ENCODE measurements around the gene IL17RC. TPM values are rescaled to one million over a fixed set of nuclear protein-coding genes. Genes with fewer than 3 reads are reported as not detected.

Gene IL17RC
- total RNA-seq, 4 donors from 2014 or later = 26.3 to 99.3 (median 82.1) TPM

DNA sequence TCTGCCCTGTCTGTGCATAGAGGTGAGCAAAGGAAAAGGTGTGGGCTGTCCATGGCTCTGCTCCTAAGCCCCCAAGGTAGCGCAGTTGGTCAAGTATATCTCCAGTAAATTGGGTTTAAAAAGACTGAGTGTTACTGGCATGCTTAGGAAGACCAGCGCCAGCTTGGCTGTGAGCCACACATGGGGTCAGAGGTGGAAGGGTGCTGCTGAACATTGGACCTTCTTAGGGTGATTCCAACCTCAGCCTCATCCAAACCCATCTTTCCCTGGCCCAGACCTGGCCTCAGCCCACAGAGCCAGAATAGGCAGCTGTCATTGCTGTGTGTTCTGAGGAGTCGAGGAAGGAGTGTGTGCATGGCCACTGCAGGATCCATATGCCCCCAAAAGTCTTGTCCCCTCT lies 8.6 kb upstream of the IL17RC start:
- TF ChIP-seq, protein P1, sequence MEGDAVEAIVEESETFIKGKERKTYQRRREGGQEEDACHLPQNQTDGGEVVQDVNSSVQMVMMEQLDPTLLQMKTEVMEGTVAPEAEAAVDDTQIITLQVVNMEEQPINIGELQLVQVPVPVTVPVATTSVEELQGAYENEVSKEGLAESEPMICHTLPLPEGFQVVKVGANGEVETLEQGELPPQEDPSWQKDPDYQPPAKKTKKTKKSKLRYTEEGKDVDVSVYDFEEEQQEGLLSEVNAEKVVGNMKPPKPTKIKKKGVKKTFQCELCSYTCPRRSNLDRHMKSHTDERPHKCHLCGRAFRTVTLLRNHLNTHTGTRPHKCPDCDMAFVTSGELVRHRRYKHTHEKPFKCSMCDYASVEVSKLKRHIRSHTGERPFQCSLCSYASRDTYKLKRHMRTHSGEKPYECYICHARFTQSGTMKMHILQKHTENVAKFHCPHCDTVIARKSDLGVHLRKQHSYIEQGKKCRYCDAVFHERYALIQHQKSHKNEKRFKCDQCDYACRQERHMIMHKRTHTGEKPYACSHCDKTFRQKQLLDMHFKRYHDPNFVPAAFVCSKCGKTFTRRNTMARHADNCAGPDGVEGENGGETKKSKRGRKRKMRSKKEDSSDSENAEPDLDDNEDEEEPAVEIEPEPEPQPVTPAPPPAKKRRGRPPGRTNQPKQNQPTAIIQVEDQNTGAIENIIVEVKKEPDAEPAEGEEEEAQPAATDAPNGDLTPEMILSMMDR (IDR thresholded peaks at IDR 0.05; ENCODE audit: low read depth) = no peak

DNA sequence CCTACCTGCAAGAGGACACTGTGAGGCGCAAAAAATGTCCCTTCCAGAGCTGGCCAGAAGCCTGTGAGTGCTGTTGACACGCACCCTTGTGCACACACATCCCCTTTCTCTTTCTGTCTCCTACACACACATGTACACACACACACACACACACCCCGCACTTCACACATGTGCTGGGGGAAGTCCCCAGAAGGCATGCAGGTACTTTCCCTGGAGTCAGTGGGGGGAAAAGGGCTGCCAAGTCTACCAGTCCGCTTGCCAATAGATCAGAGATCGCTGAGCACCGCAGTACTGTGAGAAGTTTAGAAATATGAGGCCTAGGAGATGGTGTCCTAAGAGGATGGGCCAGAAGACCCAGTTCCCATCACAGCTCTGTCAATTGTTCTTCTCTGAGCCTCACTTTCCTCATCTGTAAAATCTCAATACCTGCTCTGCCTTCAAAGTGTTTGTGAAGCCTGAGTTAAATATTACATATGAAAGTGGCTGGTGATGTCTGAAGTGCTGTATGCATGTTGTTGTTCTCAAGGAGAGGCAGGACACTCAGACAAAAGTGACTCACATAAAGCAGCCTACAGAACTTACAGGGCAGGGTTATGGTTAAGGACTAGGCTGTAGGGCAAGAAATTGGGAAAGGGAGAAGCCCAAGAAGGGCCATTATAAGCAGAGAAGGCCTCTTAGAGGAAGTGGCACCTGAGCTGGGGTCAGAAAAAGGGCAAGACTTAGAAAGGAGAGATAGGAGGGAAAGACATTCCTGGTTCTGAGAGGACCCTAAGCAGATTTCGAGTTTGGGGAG lies 7.5 kb upstream of the IL17RC start:
- TF ChIP-seq, protein P1 (IDR thresholded peaks at IDR 0.05; ENCODE audit: low read depth) = no peak

DNA sequence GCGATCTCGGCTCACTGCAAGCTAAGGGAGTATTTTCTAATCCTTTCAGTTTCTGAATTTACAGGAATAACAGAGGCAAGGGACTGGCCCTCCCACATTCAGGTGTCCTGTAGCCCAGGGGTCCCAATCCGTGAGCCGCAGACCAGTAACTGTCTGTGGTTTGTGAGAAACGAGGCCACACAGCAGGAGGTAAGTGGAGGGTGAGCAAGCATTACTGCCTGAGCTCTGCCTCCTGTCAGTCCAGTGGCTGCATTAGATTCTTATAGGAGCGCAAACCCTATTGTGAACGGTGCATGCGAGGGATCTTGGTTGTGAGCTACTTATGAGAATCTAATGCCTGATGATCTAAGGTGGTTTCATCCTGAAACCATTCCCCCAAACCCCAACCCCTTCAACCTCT lies 5.0 kb upstream of the IL17RC start:
- TF ChIP-seq, protein P1 (IDR thresholded peaks at IDR 0.05; ENCODE audit: low read depth) = no peak

DNA sequence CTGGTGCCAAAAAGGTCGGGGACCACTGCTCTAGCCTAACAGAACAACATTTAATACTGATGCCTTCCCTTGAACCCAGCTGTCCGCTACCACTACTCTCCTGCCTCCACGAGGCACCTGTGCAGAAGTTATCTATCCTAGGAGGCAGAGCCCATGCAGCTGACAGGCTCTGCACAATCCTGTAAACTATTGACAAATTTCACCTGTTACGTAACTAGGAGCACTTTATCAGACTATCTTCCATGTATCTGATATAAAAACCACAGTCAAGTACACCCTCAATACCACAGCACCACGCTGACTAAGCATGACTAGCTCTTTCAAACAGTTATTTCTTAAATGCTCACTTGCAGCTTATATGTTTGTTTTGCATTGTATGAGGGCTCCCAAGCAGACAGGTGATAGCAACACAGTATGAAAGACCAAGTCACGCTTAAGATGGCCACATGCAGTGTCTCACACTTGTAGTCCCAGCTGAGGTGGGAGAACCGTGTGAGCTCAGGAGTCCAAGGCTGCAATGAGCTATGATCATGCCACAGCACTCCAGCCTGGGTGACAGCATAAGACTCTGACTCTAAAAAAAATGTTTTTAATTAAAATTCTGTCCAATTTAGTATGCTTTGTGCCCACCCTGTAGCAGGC lies 4.5 kb upstream of the IL17RC start:
- TF ChIP-seq, protein P1 (IDR thresholded peaks at IDR 0.05; ENCODE audit: low read depth) = no peak

DNA sequence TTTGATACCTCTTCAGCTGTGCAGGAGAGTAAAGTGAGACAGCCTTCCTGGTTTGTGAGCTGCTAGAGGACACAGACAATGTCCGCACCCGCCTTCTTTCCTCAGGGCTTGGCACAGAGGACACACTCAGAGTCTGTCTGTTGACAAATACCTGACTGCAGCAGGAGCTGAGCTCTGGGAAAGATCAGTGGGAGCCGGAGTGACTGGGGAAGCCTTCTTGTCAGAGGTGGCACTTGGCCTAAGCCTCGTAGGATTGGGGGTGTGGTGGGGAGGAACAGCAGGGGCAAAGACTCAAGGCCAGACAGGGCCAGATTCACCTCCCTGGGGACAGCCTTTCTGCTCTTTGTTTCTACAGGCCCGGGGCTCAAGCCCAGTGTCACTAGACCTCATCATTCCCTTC lies 3.3 kb upstream of the IL17RC start:
- TF ChIP-seq, protein P1 (IDR thresholded peaks at IDR 0.05; ENCODE audit: low read depth) = no peak

DNA sequence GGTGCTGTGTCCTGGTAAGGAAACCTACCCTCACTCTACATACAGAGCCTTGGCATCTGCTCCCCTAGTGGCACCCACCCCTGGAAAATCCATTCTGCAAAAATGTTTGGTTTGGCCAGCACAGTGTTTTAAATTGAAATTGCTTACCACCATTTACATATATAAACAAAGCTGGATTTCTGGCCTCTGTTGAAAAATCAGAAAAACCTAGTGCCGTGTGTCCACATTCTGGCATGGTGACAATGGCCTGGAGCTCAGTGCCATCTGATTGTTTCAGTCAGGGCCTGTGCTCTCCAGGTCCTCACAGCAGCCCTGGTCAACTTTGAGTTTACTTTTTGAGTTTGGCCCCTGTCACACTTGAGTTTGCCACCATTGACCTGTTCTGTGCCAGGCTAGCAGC lies 2.9 kb upstream of the IL17RC start:
- TF ChIP-seq, protein P1 (IDR thresholded peaks at IDR 0.05; ENCODE audit: low read depth) = no peak

DNA sequence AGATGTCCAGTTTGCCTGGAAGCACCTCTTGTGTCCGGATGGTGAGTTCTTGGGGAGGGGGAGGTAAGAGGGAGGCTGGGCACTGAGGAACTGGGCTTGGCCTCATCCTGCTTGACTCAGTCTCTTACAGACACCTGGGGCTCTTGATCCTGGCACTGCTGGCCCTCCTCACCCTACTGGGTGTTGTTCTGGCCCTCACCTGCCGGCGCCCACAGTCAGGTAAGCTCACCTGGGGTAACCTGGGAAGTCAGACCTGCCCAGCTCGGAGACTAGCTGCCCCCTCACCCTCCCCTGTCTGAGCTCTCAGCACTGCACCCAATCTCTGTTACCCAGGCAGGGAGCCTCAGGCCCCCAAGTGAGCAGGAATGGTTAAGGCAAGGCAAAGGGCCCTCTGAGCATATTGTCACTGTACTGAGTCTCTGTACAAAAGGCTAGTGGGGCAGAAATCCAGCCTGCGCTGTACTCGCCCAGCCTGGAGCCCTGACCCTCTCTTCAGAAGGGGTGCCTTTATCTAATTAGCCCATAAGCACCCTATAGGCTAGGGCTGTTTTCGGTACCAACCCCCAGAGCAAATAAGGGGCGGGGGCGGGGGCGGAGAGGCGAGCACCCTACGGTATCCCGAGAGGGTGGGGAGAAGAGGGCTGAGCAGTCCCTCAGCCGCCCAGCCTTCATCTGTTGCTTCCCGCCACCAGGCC lies 2.2 kb upstream of the IL17RC start:
- TF ChIP-seq, protein P1 (IDR thresholded peaks at IDR 0.05; ENCODE audit: low read depth) = no peak

Data from subcutaneous adipose tissue (tissue), 4 donors.